22Rv1 (cell line): ENCODE measurements around the gene MYO5C.

Experiments used
- H3K27ac ChIP-seq: fragments of 450-650 bp; 2 replicates; pipeline ENCODE4 v1.5.1; 2017
- CTCF ChIP-seq: fragments of 450-650 bp; IDR thresholded peaks from 2 replicates; pipeline ENCODE4 v1.5.1; 2017; ENCODE audit warnings: mild to moderate bottlenecking
- ZFX ChIP-seq: fragments of 450-650 bp; IDR thresholded peaks from 2 replicates; pipeline ENCODE4 v1.6.1; 2017; ENCODE audit warnings: antibody characterized with exemption, borderline replicate concordance

MYO5C gene

GRCh38 chr15:52220937-52221660 lies 74.5 kb downstream of the MYO5C start:
- TF ChIP-seq ZFX, result no peak
- no peak for TF ChIP-seq CTCF
- no peak overlapping the region for H3K27ac ChIP-seq

GRCh38 chr15:52220251-52220650 lies 75.4 kb downstream of the MYO5C start:
- no peak for TF ChIP-seq ZFX
- no peak for TF ChIP-seq CTCF
- H3K27ac ChIP-seq, result no peak overlapping the region

- TF ChIP-seq CTCF (no peak), ZFX (no peak)
- no peak overlapping the region for H3K27ac ChIP-seq
Observed at GRCh38 chr15:52218816-52219215, 76.8 kb downstream of the MYO5C start.

- no peak for TF ChIP-seq ZFX
- TF ChIP-seq CTCF, result no peak
- no peak overlapping the region for H3K27ac ChIP-seq
Observed at GRCh38 chr15:52218371-52218770, 77.2 kb downstream of the MYO5C start.

GRCh38 chr15:52217186-52217585 lies 78.4 kb downstream of the MYO5C start:
- no peak overlapping the region for H3K27ac ChIP-seq
- TF ChIP-seq CTCF (peak; percentile 50), ZFX (no peak)

- no peak overlapping the region; the same call in 1 of the 2 replicates for H3K27ac ChIP-seq
Observed at GRCh38 chr15:52214553-52214952, 81.1 kb downstream of the MYO5C start.

More at GRCh38 chr15:52214553-52214952, 81.1 kb downstream of the MYO5C start:
- no peak for TF ChIP-seq CTCF
- TF ChIP-seq ZFX, result no peak
